Hepatocyte (in vitro differentiated cells): ENCODE measurements around the gene NXPE3.

Experiments
- EZH2 ChIP-seq: fragments of 200-600 bp; sonication (generic); IDR thresholded peaks from 2 replicates; pipeline ENCODE4 v1.6.1; 2016; ENCODE audit warnings: antibody characterized with exemption, mild to moderate bottlenecking, borderline replicate concordance
- TF ChIP-seq, protein P1 (sequence below): fragments of 200-600 bp; sonication (generic); IDR thresholded peaks from 2 replicates; pipeline ENCODE4 v1.5.1; 2016; ENCODE audit warnings: antibody characterized with exemption, mild to moderate bottlenecking; ENCODE audit not compliant: poor library complexity

DNA sequence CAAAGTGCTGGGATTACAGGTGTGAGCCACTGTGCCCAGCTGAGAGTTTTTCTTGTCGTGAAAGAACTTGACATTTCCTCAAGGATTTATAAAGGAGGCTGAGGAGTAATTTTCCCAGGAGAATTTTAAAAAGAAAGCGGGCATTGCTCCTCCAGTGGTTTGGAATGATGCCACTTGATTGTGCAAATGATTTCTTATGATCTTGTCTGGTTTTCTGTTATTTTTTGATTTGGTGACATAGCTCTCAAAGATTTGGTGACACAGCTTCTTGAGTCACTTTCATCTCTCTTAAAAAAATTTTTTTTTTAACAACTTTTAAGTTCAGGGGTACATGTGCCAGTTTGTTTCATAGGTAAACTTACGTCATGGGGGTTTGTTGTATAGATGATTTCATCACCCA is 45.7 kb downstream of the NXPE3 start:
- TF ChIP-seq, protein P1, sequence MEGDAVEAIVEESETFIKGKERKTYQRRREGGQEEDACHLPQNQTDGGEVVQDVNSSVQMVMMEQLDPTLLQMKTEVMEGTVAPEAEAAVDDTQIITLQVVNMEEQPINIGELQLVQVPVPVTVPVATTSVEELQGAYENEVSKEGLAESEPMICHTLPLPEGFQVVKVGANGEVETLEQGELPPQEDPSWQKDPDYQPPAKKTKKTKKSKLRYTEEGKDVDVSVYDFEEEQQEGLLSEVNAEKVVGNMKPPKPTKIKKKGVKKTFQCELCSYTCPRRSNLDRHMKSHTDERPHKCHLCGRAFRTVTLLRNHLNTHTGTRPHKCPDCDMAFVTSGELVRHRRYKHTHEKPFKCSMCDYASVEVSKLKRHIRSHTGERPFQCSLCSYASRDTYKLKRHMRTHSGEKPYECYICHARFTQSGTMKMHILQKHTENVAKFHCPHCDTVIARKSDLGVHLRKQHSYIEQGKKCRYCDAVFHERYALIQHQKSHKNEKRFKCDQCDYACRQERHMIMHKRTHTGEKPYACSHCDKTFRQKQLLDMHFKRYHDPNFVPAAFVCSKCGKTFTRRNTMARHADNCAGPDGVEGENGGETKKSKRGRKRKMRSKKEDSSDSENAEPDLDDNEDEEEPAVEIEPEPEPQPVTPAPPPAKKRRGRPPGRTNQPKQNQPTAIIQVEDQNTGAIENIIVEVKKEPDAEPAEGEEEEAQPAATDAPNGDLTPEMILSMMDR = no peak
- TF ChIP-seq EZH2 = no peak
